SK-N-SH (cell line): ENCODE measurements around the gene CYP21A2. TPM values are rescaled to one million over a fixed set of nuclear protein-coding genes. Genes with fewer than 3 reads are reported as not detected.
"Not testable (repeated sequence)": the region's sequence is repeated elsewhere in the genome, so short reads cannot be mapped to it uniquely, and the experiment has no call there.

Experiments used
- CTCF ChIA-PET: fragments of 300-600, 350-600 bp; formaldehyde crosslinking; extraction: SDS; loops from one replicate; lab custom pipeline; 2021; lab: Yijun Ruan, JAX
- POLR2A ChIA-PET: fragments of 350-600 bp; sonication (Branson Sonifier 250); formaldehyde crosslinking; extraction: SDS; loops from one replicate; lab custom pipeline; 2020; ENCODE audit warnings: antibody characterized with exemption, inconsistent platforms; lab: Yijun Ruan, JAX
- DNase-seq: peaks from one replicate; pipeline ENCODE4 v3.0.0; 2012
- H2AFZ ChIP-seq: fragments of 200-600 bp; sonication (generic); 2 replicates; pipeline ENCODE4 v1.8.1; 2016; ENCODE audit warnings: antibody characterized with exemption, mild to moderate bottlenecking, low read depth
- H3F3A ChIP-seq: fragments of 200-600 bp; sonication (generic); replicated peaks from 2 replicates; pipeline ENCODE3; 2016; ENCODE audit warnings: antibody characterized with exemption, mild to moderate bottlenecking; ENCODE audit not compliant: insufficient read depth
- H3K27ac ChIP-seq, 2 experiments: fragments of 200-500 bp in 1 of 2; fragments of 200-600 bp in 1 of 2; sonication (Bioruptor generic) in 1 of 2; sonication (generic), shearing (Covaris generic) in 1 of 2; 2 replicates each; pipeline versions ENCODE4 v1.5.1 to v1.6.1; 2014 to 2016; ENCODE audit warnings: low read depth in 2 of 2, inconsistent platforms in 1 of 2, low read length in 1 of 2, mild to moderate bottlenecking in 1 of 2, mixed read lengths in 1 of 2
- H3K27me3 ChIP-seq: fragments of 200-600 bp; sonication (generic), shearing (Covaris generic); 2 replicates; pipeline ENCODE4 v1.6.1; 2016; ENCODE audit warnings: mixed run types; ENCODE audit not compliant: insufficient read depth
- H3K36me3 ChIP-seq, 2 experiments: fragments of 200-500 bp in 1 of 2; fragments of 200-600 bp in 1 of 2; sonication (Bioruptor generic) in 1 of 2; sonication (generic) in 1 of 2; replicated peaks in 1 of 2; 2 replicates each; pipeline versions ENCODE3 to v1.5.1; 2014 to 2016; ENCODE audit warnings: low read length in 1 of 2, mild to moderate bottlenecking in 1 of 2; ENCODE audit not compliant: insufficient read depth in 2 of 2, control insufficient read depth in 1 of 2
- H3K4me1 ChIP-seq, 2 experiments: fragments of 200-500 bp in 1 of 2; fragments of 200-600 bp in 1 of 2; sonication (Bioruptor generic) in 1 of 2; sonication (generic), shearing (Covaris generic) in 1 of 2; 2 replicates each; pipeline versions ENCODE4 v1.5.1 to v1.6.1; 2014 to 2016; ENCODE audit warnings: low read depth in 1 of 2, low read length in 1 of 2, mixed run types in 1 of 2; ENCODE audit not compliant: insufficient read depth in 2 of 2, control insufficient read depth in 1 of 2
- H3K4me2 ChIP-seq: fragments of 200-600 bp; sonication (generic), shearing (Covaris generic); 2 replicates; pipeline ENCODE4 v1.6.1; 2017; ENCODE audit warnings: mixed run types
- H3K4me3 ChIP-seq, 2 experiments: fragments of 200-500 bp in 1 of 2; fragments of 200-600 bp in 1 of 2; sonication (Bioruptor generic) in 1 of 2; sonication (generic), shearing (Covaris generic) in 1 of 2; 2 replicates each; pipeline versions ENCODE4 v1.5.1 to v1.8.1; 2014 to 2016; ENCODE audit warnings: low read depth in 2 of 2, inconsistent platforms in 1 of 2, low read length in 1 of 2, mild to moderate bottlenecking in 1 of 2, mixed read lengths in 1 of 2, moderate library complexity in 1 of 2
- H3K79me2 ChIP-seq: fragments of 200-600 bp; sonication (generic); 2 replicates; pipeline ENCODE4 v1.8.1; 2017; ENCODE audit warnings: mild to moderate bottlenecking; ENCODE audit not compliant: insufficient read depth
- H3K9ac ChIP-seq: fragments of 200-600 bp; sonication (generic); 2 replicates; pipeline ENCODE4 v1.6.1; 2017; ENCODE audit warnings: mixed run types
- H3K9me2 ChIP-seq: fragments of 200-600 bp; sonication (generic); 2 replicates; pipeline ENCODE4 v1.6.1; 2017; ENCODE audit warnings: mixed run types
- H3K9me3 ChIP-seq: fragments of 200-600 bp; sonication (generic); 2 replicates; pipeline ENCODE4 v1.6.1; 2017; ENCODE audit warnings: mixed run types, mild to moderate bottlenecking, moderate library complexity
- H4K20me1 ChIP-seq: fragments of 200-600 bp; sonication (generic); 2 replicates; pipeline ENCODE4 v1.6.1; 2017; ENCODE audit warnings: mild to moderate bottlenecking, mixed run types; ENCODE audit not compliant: insufficient read depth
- WGBS: methylation state at CpG from one replicate; pipeline ENCODE4 v1.1.6; 2017; ENCODE audit warnings: low lambda C conversion rate; 5-methylcytosine and 5-hydroxymethylcytosine counted together
- polyA plus RNA-seq, 3 experiments: library from polyadenylated mRNA; depleted of rRNA; stranded (reverse); fragments of >200 nt; gene quantifications; 2 replicates each; pipeline ENCODE4 v1.2.3, GENCODE V29; 2012

CYP21A2 gene
- polyA plus RNA-seq (2012; rRNA removed): 0.03 TPM in 1 of 2 replicates, not detected in the other
- not detected in 2 replicates for polyA plus RNA-seq (2012; cell fraction: cytosol; rRNA removed)
- 0.15 and 0.18 TPM in 2 replicates for polyA plus RNA-seq (2012; cell fraction: nucleus; rRNA removed)

DNA sequence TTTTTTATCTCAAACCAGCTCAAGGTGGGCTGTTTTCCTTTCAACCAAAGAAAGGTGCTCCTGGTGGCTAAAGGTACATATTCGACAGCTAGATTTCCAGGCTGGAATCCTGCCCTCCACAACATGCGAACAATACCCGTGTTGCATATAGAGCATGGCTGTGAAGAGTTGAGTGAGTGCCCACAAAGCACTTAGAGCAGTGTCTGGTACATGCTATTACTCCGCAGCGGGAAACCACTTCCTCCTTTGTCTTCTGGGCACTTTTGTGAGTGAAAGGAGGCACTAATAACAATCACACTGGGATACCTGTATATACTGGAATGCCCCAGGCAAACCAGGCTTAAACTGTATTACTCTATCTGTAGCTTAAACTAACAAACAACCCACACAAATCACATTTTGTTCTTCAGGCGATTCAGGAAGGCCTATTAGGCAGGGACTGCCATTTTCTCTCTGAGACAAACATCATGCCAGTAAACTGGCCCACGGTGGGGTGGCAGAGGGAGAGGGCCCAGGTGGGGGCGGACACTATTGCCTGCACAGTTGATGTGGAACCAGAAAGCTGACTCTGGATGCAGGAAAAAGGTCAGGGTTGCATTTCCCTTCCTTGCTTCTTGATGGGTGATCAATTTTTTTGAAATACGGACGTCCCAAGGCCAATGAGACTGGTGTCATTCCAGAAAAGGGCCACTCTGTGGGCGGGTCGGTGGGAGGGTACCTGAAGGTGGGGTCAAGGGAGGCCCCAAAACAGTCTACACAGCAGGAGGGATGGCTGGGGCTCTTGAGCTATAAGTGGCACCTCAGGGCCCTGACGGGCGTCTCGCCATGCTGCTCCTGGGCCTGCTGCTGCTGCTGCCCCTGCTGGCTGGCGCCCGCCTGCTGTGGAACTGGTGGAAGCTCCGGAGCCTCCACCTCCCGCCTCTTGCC, at the start of gene CYP21A2:
CYP21A2 (plus strand) TSS at position 818 of the 927 bp plus-strand sequence; CDS start at position 826, 8 bp downstream.
- H3K4me3 ChIP-seq, H3K36me3 ChIP-seq, POLR2A ChIA-PET, H3F3A ChIP-seq, H3K27me3 ChIP-seq, H3K9ac ChIP-seq, H3K79me2 ChIP-seq, H3K4me2 ChIP-seq, H2AFZ ChIP-seq, H4K20me1 ChIP-seq, DNase-seq, H3K27ac ChIP-seq, H3K9me3 ChIP-seq, H3K4me1 ChIP-seq, H3K9me2 ChIP-seq: not testable (repeated sequence)
- WGBS: 35% methylated on average over 6 of the region's 19 CpGs
- CTCF ChIA-PET: interaction anchor here (1.4 kb wide), 1 partner anchor 10 kb away, joined by 4 read pairs; no protein-coding TSS in a partner anchor

DNA sequence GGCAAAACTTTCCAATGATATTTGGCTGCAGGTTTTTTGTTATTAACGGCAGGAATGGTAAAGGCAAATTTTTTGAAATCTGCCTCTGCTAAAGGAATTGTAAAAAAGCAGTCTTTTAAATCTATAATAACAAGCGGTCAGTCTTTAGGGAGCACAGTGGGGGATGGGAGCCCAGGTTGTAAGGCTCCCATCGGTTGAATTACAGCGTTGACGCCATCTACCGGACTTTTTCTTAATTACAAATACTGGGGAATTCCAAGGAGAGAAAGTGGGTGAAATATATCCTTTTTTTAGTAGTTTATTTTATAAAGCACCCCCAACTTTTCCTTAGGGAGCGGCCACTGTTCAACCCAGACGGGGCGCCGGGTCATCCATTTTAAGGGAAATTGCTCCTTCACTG, 48.9 kb upstream of the CYP21A2 start:
- H2AFZ ChIP-seq, H3K4me2 ChIP-seq, H4K20me1 ChIP-seq, DNase-seq, H3K27ac ChIP-seq, POLR2A ChIA-PET, H3K4me1 ChIP-seq, CTCF ChIA-PET, H3K9me3 ChIP-seq, H3K4me3 ChIP-seq, H3K9ac ChIP-seq, H3K36me3 ChIP-seq, H3K27me3 ChIP-seq, H3K9me2 ChIP-seq, H3F3A ChIP-seq, H3K79me2 ChIP-seq: not testable (repeated sequence)
- no CpG with 5 or more reads among the region's 10 CpGs for WGBS

DNA sequence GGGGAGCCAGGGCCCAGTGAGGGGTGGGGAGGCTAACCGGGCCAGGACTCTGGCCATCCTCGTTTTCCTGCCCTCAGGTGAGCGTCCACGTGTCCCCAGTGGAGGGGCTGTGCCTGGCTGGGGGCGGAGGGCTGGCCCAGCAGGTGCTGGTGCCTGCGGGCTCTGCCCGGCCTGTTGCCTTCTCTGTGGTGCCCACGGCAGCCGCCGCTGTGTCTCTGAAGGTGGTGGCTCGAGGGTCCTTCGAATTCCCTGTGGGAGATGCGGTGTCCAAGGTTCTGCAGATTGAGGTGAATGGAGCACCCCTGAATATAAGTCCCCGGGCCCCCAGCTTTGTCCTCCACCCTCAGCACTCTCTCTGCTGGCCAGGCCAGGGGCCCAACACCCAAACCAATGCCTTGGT, 43.8 kb upstream of the CYP21A2 start:
- H3F3A ChIP-seq, H3K36me3 ChIP-seq, H3K4me3 ChIP-seq, H3K79me2 ChIP-seq, POLR2A ChIA-PET, H2AFZ ChIP-seq, H3K9me2 ChIP-seq, H3K27ac ChIP-seq, H3K9ac ChIP-seq, CTCF ChIA-PET, H4K20me1 ChIP-seq, DNase-seq, H3K27me3 ChIP-seq, H3K9me3 ChIP-seq, H3K4me2 ChIP-seq, H3K4me1 ChIP-seq: not testable (repeated sequence)
- 87% methylated on average over 6 of the region's 14 CpGs for WGBS

DNA sequence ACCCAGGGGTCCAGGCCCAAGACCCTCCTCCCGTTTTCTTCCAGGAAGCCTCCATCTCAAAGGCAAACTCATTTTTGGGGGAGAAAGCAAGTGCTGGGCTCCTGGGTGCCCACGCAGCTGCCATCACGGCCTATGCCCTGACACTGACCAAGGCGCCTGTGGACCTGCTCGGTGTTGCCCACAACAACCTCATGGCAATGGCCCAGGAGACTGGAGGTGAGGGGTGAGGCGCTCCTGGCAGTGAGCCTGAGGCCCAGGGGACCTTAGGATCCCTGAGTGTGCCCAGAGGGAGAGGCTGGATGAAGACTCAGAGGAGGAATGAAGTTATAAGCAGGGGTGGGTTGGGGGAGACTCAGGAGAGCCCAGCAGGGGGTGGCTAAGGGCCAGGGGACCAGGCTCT, 41.8 kb upstream of the CYP21A2 start:
- H3K9ac ChIP-seq, H3K36me3 ChIP-seq, H3K4me1 ChIP-seq, H2AFZ ChIP-seq, H3K9me2 ChIP-seq, H4K20me1 ChIP-seq, CTCF ChIA-PET, H3K27me3 ChIP-seq, H3K4me2 ChIP-seq, H3F3A ChIP-seq, DNase-seq, H3K9me3 ChIP-seq, H3K4me3 ChIP-seq, H3K79me2 ChIP-seq, H3K27ac ChIP-seq, POLR2A ChIA-PET: not testable (repeated sequence)
- WGBS: 76% methylated on average over 5 of the region's 6 CpGs

DNA sequence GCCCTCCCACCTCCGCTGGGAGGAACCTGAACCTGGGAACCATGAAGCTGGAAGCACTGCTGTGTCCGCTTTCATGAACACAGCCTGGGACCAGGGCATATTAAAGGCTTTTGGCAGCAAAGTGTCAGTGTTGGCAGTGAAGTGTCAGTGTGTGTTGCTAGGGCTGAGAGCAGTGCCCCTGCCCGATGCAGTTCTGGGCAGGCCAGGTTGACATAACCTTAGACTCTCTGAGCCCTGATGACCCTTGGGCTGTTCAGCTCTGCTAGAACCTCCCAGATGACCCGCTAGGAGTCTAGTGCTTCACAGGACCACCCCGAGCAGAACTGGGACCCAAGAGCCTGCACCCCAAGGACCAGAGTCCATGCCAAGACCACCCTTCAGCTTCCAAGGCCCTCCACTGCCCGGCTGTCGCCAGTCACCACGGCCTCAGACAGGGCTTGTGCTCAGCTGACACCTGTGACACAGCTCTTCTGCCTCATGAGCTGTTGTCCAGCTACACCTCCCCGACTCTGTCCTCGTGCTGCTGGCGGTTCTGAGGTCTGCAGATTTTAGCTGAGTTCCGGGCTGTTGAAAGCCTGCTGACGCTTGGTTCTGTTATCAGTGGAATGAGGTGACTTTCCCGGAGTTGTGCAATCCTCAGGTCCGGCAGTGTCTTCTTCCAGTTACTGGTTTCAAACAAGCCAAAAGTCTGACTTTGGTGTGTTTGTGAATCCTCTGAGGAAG, 35.5 kb upstream of the CYP21A2 start:
- H3F3A ChIP-seq, CTCF ChIA-PET, H3K27ac ChIP-seq, H3K4me2 ChIP-seq, H3K36me3 ChIP-seq, H3K4me1 ChIP-seq, H3K27me3 ChIP-seq, H3K4me3 ChIP-seq, DNase-seq, H3K9me2 ChIP-seq, H3K9ac ChIP-seq, H2AFZ ChIP-seq, H3K9me3 ChIP-seq, H4K20me1 ChIP-seq, H3K79me2 ChIP-seq, POLR2A ChIA-PET: not testable (repeated sequence)
- WGBS: no CpG with 5 or more reads among the region's 15 CpGs

DNA sequence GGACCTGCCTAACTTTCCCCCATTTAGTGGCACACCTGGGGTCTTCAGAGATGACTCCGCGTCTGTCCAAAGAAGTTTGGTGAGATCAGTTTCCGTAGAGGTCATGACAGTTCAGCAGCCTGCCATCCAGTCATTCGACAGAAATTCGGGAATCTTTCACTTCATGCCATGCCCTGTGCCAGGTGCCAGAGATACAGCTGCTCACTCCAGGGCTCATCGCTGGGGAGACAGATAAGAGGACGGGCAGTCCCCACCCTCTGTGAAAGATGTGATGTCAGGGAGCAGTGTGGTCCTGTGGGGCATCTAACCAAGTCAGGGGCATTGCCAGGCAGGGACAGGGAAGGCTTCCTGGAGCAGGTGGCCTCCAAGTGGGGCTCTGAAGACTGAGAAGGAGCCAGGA, 34.9 kb upstream of the CYP21A2 start:
- H3K9me2 ChIP-seq: not testable (repeated sequence)

More for the DNA sequence above, 34.9 kb upstream of the CYP21A2 start:
- H3K4me3 ChIP-seq, CTCF ChIA-PET, H3K9me3 ChIP-seq, H3K4me2 ChIP-seq, H3K79me2 ChIP-seq, H2AFZ ChIP-seq, H3K27me3 ChIP-seq, DNase-seq, H3F3A ChIP-seq, H3K36me3 ChIP-seq, H4K20me1 ChIP-seq, H3K27ac ChIP-seq, H3K4me1 ChIP-seq, H3K9ac ChIP-seq, POLR2A ChIA-PET: not testable (repeated sequence)
- WGBS: no CpG with 5 or more reads among the region's 7 CpGs
